ENCODE data around the gene CACNA2D2. TPM values are rescaled to one million over a fixed set of nuclear protein-coding genes. Genes with fewer than 3 reads are reported as not detected.
"Not testable (repeated sequence)": the region's sequence is repeated elsewhere in the genome, so short reads cannot be mapped to it uniquely, and the experiment has no call there.

CACNA2D2 gene
- total RNA-seq, 1 experiment from 2014 or later: not detected

DNA sequence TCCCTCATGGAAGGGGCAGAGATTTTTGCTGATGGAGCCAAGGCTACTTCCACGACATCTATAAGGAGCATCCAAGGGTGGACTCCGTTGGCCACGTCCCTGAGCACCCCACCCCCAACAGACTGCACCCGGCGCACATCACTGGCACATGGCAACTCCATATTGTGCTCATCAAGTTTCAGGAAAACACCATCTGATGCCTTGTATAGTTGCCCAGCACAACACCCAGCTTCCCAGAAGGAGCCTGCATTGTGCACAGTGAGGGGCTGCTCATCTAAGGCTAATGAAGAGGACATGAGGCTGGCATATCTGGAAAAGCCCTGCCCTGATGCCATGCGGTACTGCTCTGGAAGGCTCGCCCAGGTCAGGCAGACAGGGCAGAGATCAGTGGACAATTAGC lies 15.0 kb upstream of the CACNA2D2 start:
- Histone ChIP-seq H3K27me3 (peaks cover 7% of the 10 kb centered on the region; the same call in 1 of the 2 replicates), H3K27ac (no peak overlapping the region), H3K4me1 (peaks cover 6% of the 10 kb centered on the region; the same call in 1 of the 2 replicates), H3K4me3 (no peak overlapping the region), H3K36me3 (no peaks in the 10 kb centered on the region), H3K9me3 (replicated peaks) (no peaks in the 10 kb centered on the region)
- no peak for DNase-seq

- no peaks in the 10 kb centered on the region for H3K36me3 ChIP-seq
- no peak overlapping the region for H3K4me3 ChIP-seq
- peaks cover 7% of the 10 kb centered on the region; the same call in 1 of the 2 replicates for H3K27me3 ChIP-seq
- no peaks in the 10 kb centered on the region for H3K9me3 ChIP-seq (replicated peaks)
- peaks cover 6% of the 10 kb centered on the region; the same call in 1 of the 2 replicates for H3K4me1 ChIP-seq
- DNase-seq: no peak
- H3K27ac ChIP-seq: no peak overlapping the region
These were observed 14.3 kb upstream of the CACNA2D2 start for GRCh38 chr3:50517721-50518206.

GRCh38 chr3:50516440-50516871 lies 13.0 kb upstream of the CACNA2D2 start:
- H3K9me3 ChIP-seq (replicated peaks): no peaks in the 10 kb centered on the region
- peak; percentile 26 to 49 for DNase-seq
- peaks cover 6% of the 10 kb centered on the region; the same call in 1 of the 2 replicates for H3K4me1 ChIP-seq
- peak overlapping the region; percentile 41; the same call in 1 of the 2 replicates for H3K27ac ChIP-seq
- H3K27me3 ChIP-seq: peaks cover 7% of the 10 kb centered on the region; the same call in 1 of the 2 replicates
- H3K36me3 ChIP-seq: no peaks in the 10 kb centered on the region
- H3K4me3 ChIP-seq: peak overlapping the region; percentile 49

DNA sequence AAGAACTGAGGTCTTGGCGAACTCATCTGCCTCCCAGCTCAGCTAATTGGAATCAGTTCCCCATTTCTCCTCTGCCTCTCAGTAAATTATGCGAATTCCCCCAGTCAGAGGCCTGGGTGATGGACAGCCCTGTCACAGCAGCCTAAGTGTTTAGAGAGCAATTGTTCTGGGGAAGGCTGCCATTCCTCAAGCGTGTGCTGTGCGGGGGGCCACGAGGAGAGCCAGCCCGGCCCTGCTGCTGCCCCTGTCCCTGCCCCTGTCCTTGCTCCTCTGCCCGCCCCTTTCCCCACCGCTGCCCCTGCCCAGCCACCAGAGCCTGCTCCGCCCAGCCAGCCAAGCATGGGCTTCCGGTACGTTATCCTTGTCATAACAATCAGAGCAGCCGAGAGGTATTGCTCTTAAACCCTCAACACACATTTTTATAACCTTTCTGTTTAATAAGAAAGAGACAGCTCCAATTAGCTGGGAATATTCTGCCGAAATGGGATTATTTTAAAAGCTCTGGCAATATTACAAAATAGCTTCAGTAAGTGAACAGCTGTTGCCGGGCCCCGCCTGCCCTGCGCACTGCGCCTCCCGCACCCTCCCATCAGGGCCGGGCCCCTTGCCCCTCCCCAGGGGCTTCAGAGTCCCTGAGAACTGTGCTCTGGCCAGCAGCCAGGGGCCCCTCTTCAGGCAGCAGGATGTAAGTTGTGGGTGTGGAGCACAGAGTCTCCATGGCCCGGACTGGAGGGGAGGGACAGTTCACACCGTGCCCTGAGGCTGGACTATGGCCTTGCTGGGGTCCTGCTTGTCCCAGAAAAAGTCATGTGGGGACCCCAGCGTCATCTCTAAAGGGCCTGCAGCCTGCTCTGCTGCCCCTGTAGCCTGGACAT lies 12.4 kb upstream of the CACNA2D2 start:
- Histone ChIP-seq H3K27me3 (peaks cover 2% of the 10 kb centered on the region; the same call in 1 of the 2 replicates), H3K4me1 (peaks cover 6% of the 10 kb centered on the region; the same call in 1 of the 2 replicates), H3K9me3 (replicated peaks) (no peaks in the 10 kb centered on the region), H3K4me3 (peak overlapping the region; percentile 49), H3K36me3 (no peaks in the 10 kb centered on the region), H3K27ac (peak overlapping the region; percentile 41; the same call in 1 of the 2 replicates)
- peak; percentile 89 for DNase-seq

DNA sequence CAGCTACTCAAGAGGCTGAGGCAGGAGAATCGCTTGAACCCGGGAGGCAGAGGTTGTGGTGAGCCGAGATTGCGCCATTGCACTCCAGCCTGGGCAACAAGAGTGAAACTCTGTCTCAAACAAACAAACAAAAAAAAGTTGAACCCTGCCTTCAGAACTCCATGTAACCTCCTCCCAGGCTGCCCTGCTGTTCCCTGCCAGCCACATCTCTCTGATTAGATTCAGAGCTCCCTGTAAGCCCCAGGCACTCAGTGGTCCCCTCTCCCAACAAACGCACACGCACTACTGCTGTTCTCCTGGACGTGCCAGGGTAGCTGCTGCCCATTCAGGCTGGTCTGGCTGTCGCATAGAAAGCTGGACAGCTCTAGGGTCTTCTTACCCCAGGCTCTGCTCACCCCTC lies 9.5 kb upstream of the CACNA2D2 start:
- not testable (repeated sequence) for DNase-seq; H3K27me3 ChIP-seq; H3K9me3 ChIP-seq (replicated peaks); H3K27ac ChIP-seq; H3K36me3 ChIP-seq; H3K4me1 ChIP-seq; H3K4me3 ChIP-seq

- Histone ChIP-seq H3K36me3 (no peaks in the 10 kb centered on the region), H3K4me3 (no peak overlapping the region), H3K27me3 (0 out of 2 replicates have a peak, but pooled peaks cover 3% of the 10 kb centered on the region), H3K4me1 (peaks cover 6% of the 10 kb centered on the region; the same call in 1 of the 2 replicates), H3K9me3 (replicated peaks) (no peaks in the 10 kb centered on the region), H3K27ac (no peak overlapping the region)
- DNase-seq: no peak
These were observed 8.7 kb upstream of the CACNA2D2 start for GRCh38 chr3:50512131-50512530.

GRCh38 chr3:50510325-50510724 lies 6.9 kb upstream of the CACNA2D2 start:
- Histone ChIP-seq H3K27me3 (peaks cover 3% of the 10 kb centered on the region; the same call in 1 of the 2 replicates), H3K27ac (no peak overlapping the region), H3K4me1 (no peaks in the 10 kb centered on the region; the same call in 1 of the 2 replicates), H3K4me3 (no peak overlapping the region), H3K36me3 (no peaks in the 10 kb centered on the region), H3K9me3 (replicated peaks) (no peaks in the 10 kb centered on the region)
- DNase-seq: no peak

- no peaks in the 10 kb centered on the region for H3K36me3 ChIP-seq
- no peak overlapping the region for H3K27ac ChIP-seq
- no peaks in the 10 kb centered on the region for H3K4me1 ChIP-seq
- no peaks in the 10 kb centered on the region for H3K9me3 ChIP-seq (replicated peaks)
- peaks cover 8% of the 10 kb centered on the region; the same call in 1 of the 2 replicates for H3K27me3 ChIP-seq
- no peak for DNase-seq
- H3K4me3 ChIP-seq: no peak overlapping the region
These were observed 6.3 kb upstream of the CACNA2D2 start for GRCh38 chr3:50509715-50510114.

GRCh38 chr3:50508821-50509220 lies 5.4 kb upstream of the CACNA2D2 start:
- Histone ChIP-seq H3K4me1 (no peaks in the 10 kb centered on the region), H3K27ac (no peak overlapping the region), H3K36me3 (no peaks in the 10 kb centered on the region), H3K4me3 (no peak overlapping the region), H3K9me3 (replicated peaks) (no peaks in the 10 kb centered on the region), H3K27me3 (peaks cover 15% of the 10 kb centered on the region; the same call in 1 of the 2 replicates)
- DNase-seq: no peak

DNA sequence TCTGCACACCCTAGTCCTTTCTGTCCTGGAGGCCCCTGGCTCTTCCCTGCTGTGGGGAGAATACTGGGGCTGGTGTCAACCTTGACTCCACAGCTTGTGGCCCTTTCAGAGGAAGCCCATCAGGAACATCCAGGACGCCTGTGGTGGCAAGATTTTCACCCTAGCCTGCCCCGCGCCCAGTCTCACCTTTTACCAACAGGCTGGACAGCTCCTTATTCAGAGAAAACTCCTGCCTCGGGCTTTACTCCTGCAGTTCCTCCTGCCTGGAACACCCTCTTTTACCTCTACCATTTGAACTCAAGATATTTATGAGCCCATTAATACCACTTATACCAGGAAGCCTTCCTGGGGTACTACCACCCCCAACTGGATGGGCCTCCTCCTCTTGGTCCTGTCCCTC lies 2.7 kb upstream of the CACNA2D2 start:
- H3K27me3 ChIP-seq: peaks cover 22% of the 10 kb centered on the region; the same call in 1 of the 2 replicates
- no peaks in the 10 kb centered on the region for H3K36me3 ChIP-seq
- H3K4me1 ChIP-seq: no peaks in the 10 kb centered on the region
- no peak for DNase-seq
- H3K27ac ChIP-seq: no peak overlapping the region
- no peak overlapping the region for H3K4me3 ChIP-seq
- no peaks in the 10 kb centered on the region for H3K9me3 ChIP-seq (replicated peaks)

GRCh38 chr3:50504681-50505080 lies 1.2 kb upstream of the CACNA2D2 start:
- no peaks in the 10 kb centered on the region for H3K9me3 ChIP-seq (replicated peaks)

GRCh38 chr3:50502584-50503423 lies 630 bp downstream of the CACNA2D2 start:
- Histone ChIP-seq H3K27me3 (peaks cover 19% of the 10 kb centered on the region; the same call in 1 of the 2 replicates), H3K36me3 (no peaks in the 10 kb centered on the region), H3K4me1 (no peaks in the 10 kb centered on the region), H3K4me3 (peak overlapping the region; percentile 32; the same call in 1 of the 2 replicates), H3K9me3 (replicated peaks) (no peaks in the 10 kb centered on the region), H3K27ac (no peak overlapping the region)
- no peak for DNase-seq

More at GRCh38 chr3:50504681-50505080, 1.2 kb upstream of the CACNA2D2 start:
- Histone ChIP-seq H3K27me3 (peaks cover 19% of the 10 kb centered on the region; the same call in 1 of the 2 replicates), H3K4me3 (no peak overlapping the region), H3K27ac (no peak overlapping the region), H3K36me3 (no peaks in the 10 kb centered on the region), H3K4me1 (no peaks in the 10 kb centered on the region)
- DNase-seq: no peak

DNA sequence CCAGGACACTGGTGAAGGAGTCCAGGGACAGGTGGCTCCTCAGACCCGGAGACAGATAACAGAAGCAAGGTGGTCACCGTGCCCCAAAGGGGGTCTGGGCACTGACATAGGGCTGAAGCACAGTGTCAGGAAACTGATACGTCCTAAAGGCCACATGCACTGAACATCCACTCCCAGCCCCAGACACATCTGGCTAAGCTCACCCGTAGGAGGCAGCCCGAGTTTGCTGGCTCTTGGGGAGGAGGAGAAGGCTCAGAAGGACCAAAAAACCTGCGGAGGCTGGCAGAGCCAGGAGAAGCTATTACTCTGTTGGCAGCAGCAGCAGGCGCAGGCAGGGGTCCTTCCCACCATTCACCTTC lies 1.2 kb downstream of the CACNA2D2 start:
- Histone ChIP-seq H3K4me3 (no peak overlapping the region), H3K27me3 (peaks cover 19% of the 10 kb centered on the region; the same call in 1 of the 2 replicates), H3K27ac (no peak overlapping the region), H3K4me1 (no peaks in the 10 kb centered on the region), H3K9me3 (replicated peaks) (no peaks in the 10 kb centered on the region), H3K36me3 (no peaks in the 10 kb centered on the region)
- DNase-seq: no peak

- no peaks in the 10 kb centered on the region for H3K27me3 ChIP-seq
- no peaks in the 10 kb centered on the region for H3K4me1 ChIP-seq
- no peaks in the 10 kb centered on the region for H3K36me3 ChIP-seq
- no peak overlapping the region for H3K4me3 ChIP-seq
- H3K9me3 ChIP-seq (replicated peaks): no peaks in the 10 kb centered on the region
- no peak overlapping the region for H3K27ac ChIP-seq
- no peak for DNase-seq
These were observed 7.6 kb downstream of the CACNA2D2 start for GRCh38 chr3:50495609-50496423.

Measured in SJCRH30 (cell line).